ENCODE data around the gene FBXO9.

The FBXO9 gene

GRCh38 chr6:53031281-53031680, 33.9 kb upstream of the FBXO9 start:
- Histone ChIP-seq H3K27me3 (ENCODE audit: control insufficient read depth, insufficient read depth, low read length, poor library complexity, severe bottlenecking) (no peaks in the 10 kb centered on the region), H3K27ac (ENCODE audit: insufficient read depth, low read depth, low read length, poor library complexity, severe bottlenecking) (no peak overlapping the region), H3K36me3 (ENCODE audit: control insufficient read depth, insufficient read depth, low read length) (peaks cover 18% of the 10 kb centered on the region), H3K4me1 (ENCODE audit: control insufficient read depth, insufficient read depth, low read length) (no peaks in the 10 kb centered on the region), H3K9me3 (ENCODE audit: control insufficient read depth, low read length) (no peaks in the 10 kb centered on the region), H3K4me3 (ENCODE audit: insufficient read depth, low read depth, low read length) (no peak overlapping the region)
- 95 to 97% methylated on average over 4 of the region's 4 CpGs for WGBS, 2 experiments

GRCh38 chr6:53032849-53033248, 32.4 kb upstream of the FBXO9 start:
- H3K27ac ChIP-seq (ENCODE audit: insufficient read depth, low read depth, low read length, poor library complexity, severe bottlenecking) = no peak overlapping the region
- peaks cover 15% of the 10 kb centered on the region for H3K36me3 ChIP-seq (ENCODE audit: control insufficient read depth, insufficient read depth, low read length)
- no peaks in the 10 kb centered on the region for H3K4me1 ChIP-seq (ENCODE audit: control insufficient read depth, insufficient read depth, low read length)
- H3K9me3 ChIP-seq (ENCODE audit: control insufficient read depth, low read length) = no peaks in the 10 kb centered on the region
- H3K4me3 ChIP-seq (ENCODE audit: insufficient read depth, low read depth, low read length) = no peak overlapping the region
- H3K27me3 ChIP-seq (ENCODE audit: control insufficient read depth, insufficient read depth, low read length, poor library complexity, severe bottlenecking) = no peaks in the 10 kb centered on the region
- 92 to 93% methylated on average over 3 to 4 of the region's 4 CpGs for WGBS, 2 experiments

GRCh38 chr6:53033764-53034163, 31.4 kb upstream of the FBXO9 start:
- Histone ChIP-seq H3K4me3 (ENCODE audit: insufficient read depth, low read depth, low read length) (no peak overlapping the region), H3K9me3 (ENCODE audit: control insufficient read depth, low read length) (no peaks in the 10 kb centered on the region), H3K27me3 (ENCODE audit: control insufficient read depth, insufficient read depth, low read length, poor library complexity, severe bottlenecking) (no peaks in the 10 kb centered on the region), H3K36me3 (ENCODE audit: control insufficient read depth, insufficient read depth, low read length) (peaks cover 15% of the 10 kb centered on the region), H3K4me1 (ENCODE audit: control insufficient read depth, insufficient read depth, low read length) (no peaks in the 10 kb centered on the region), H3K27ac (ENCODE audit: insufficient read depth, low read depth, low read length, poor library complexity, severe bottlenecking) (no peak overlapping the region)
- 88 to 92% methylated on average over 3 to 4 of the region's 4 CpGs for WGBS, 2 experiments

GRCh38 chr6:53035549-53036213, 29.5 kb upstream of the FBXO9 start:
- peaks cover 24% of the 10 kb centered on the region for H3K36me3 ChIP-seq (ENCODE audit: control insufficient read depth, insufficient read depth, low read length)
- H3K27ac ChIP-seq (ENCODE audit: insufficient read depth, low read depth, low read length, poor library complexity, severe bottlenecking) = no peak overlapping the region

GRCh38 chr6:53038141-53038540, 27.1 kb upstream of the FBXO9 start:
- H3K9me3 ChIP-seq (ENCODE audit: control insufficient read depth, low read length) = no peaks in the 10 kb centered on the region
- no peak overlapping the region for H3K4me3 ChIP-seq (ENCODE audit: insufficient read depth, low read depth, low read length)
- H3K27ac ChIP-seq (ENCODE audit: insufficient read depth, low read depth, low read length, poor library complexity, severe bottlenecking) = no peak overlapping the region
- 33 to 67% methylated on average over 1 of the region's 1 CpG for WGBS, 2 experiments
- H3K36me3 ChIP-seq (ENCODE audit: control insufficient read depth, insufficient read depth, low read length) = peaks cover 15% of the 10 kb centered on the region
- H3K4me1 ChIP-seq (ENCODE audit: control insufficient read depth, insufficient read depth, low read length) = no peaks in the 10 kb centered on the region
- no peaks in the 10 kb centered on the region for H3K27me3 ChIP-seq (ENCODE audit: control insufficient read depth, insufficient read depth, low read length, poor library complexity, severe bottlenecking)

More at GRCh38 chr6:53035549-53036213, 29.5 kb upstream of the FBXO9 start:
- Histone ChIP-seq H3K4me1 (ENCODE audit: control insufficient read depth, insufficient read depth, low read length) (no peaks in the 10 kb centered on the region), H3K4me3 (ENCODE audit: insufficient read depth, low read depth, low read length) (no peak overlapping the region), H3K9me3 (ENCODE audit: control insufficient read depth, low read length) (no peaks in the 10 kb centered on the region), H3K27me3 (ENCODE audit: control insufficient read depth, insufficient read depth, low read length, poor library complexity, severe bottlenecking) (no peaks in the 10 kb centered on the region)
- 90 to 97% methylated on average over 7 to 8 of the region's 8 CpGs for WGBS, 2 experiments

GRCh38 chr6:53038596-53038995, 26.6 kb upstream of the FBXO9 start:
- Histone ChIP-seq H3K36me3 (ENCODE audit: control insufficient read depth, insufficient read depth, low read length) (peaks cover 15% of the 10 kb centered on the region), H3K4me1 (ENCODE audit: control insufficient read depth, insufficient read depth, low read length) (peaks cover 4% of the 10 kb centered on the region), H3K27me3 (ENCODE audit: control insufficient read depth, insufficient read depth, low read length, poor library complexity, severe bottlenecking) (no peaks in the 10 kb centered on the region), H3K27ac (ENCODE audit: insufficient read depth, low read depth, low read length, poor library complexity, severe bottlenecking) (no peak overlapping the region), H3K9me3 (ENCODE audit: control insufficient read depth, low read length) (no peaks in the 10 kb centered on the region), H3K4me3 (ENCODE audit: insufficient read depth, low read depth, low read length) (no peak overlapping the region)

GRCh38 chr6:53041356-53041755, 23.8 kb upstream of the FBXO9 start:
- Histone ChIP-seq H3K27me3 (ENCODE audit: control insufficient read depth, insufficient read depth, low read length, poor library complexity, severe bottlenecking) (no peaks in the 10 kb centered on the region), H3K4me3 (ENCODE audit: insufficient read depth, low read depth, low read length) (no peak overlapping the region), H3K36me3 (ENCODE audit: control insufficient read depth, insufficient read depth, low read length) (peaks cover 12% of the 10 kb centered on the region), H3K9me3 (ENCODE audit: control insufficient read depth, low read length) (no peaks in the 10 kb centered on the region), H3K4me1 (ENCODE audit: control insufficient read depth, insufficient read depth, low read length) (peaks cover 17% of the 10 kb centered on the region), H3K27ac (ENCODE audit: insufficient read depth, low read depth, low read length, poor library complexity, severe bottlenecking) (no peak overlapping the region)
- 91 to 95% methylated on average over 3 to 4 of the region's 4 CpGs for WGBS, 2 experiments

GRCh38 chr6:53042112-53042511, 23.1 kb upstream of the FBXO9 start:
- no peaks in the 10 kb centered on the region for H3K27me3 ChIP-seq (ENCODE audit: control insufficient read depth, insufficient read depth, low read length, poor library complexity, severe bottlenecking)
- peaks cover 17% of the 10 kb centered on the region for H3K4me1 ChIP-seq (ENCODE audit: control insufficient read depth, insufficient read depth, low read length)
- no peaks in the 10 kb centered on the region for H3K9me3 ChIP-seq (ENCODE audit: control insufficient read depth, low read length)
- no peak overlapping the region for H3K27ac ChIP-seq (ENCODE audit: insufficient read depth, low read depth, low read length, poor library complexity, severe bottlenecking)
- H3K4me3 ChIP-seq (ENCODE audit: insufficient read depth, low read depth, low read length) = no peak overlapping the region
- peaks cover 12% of the 10 kb centered on the region for H3K36me3 ChIP-seq (ENCODE audit: control insufficient read depth, insufficient read depth, low read length)
- 97 to 98% methylated on average over 3 of the region's 4 CpGs for WGBS, 2 experiments

- H3K27ac ChIP-seq (ENCODE audit: insufficient read depth, low read depth, low read length, poor library complexity, severe bottlenecking) = peak overlapping the region; percentile 30
- H3K27me3 ChIP-seq (ENCODE audit: control insufficient read depth, insufficient read depth, low read length, poor library complexity, severe bottlenecking) = no peaks in the 10 kb centered on the region
- peaks cover 12% of the 10 kb centered on the region for H3K36me3 ChIP-seq (ENCODE audit: control insufficient read depth, insufficient read depth, low read length)
- peaks cover 17% of the 10 kb centered on the region for H3K4me1 ChIP-seq (ENCODE audit: control insufficient read depth, insufficient read depth, low read length)
- no peaks in the 10 kb centered on the region for H3K9me3 ChIP-seq (ENCODE audit: control insufficient read depth, low read length)
- H3K4me3 ChIP-seq (ENCODE audit: insufficient read depth, low read depth, low read length) = no peak overlapping the region
Measured at GRCh38 chr6:53043581-53043980, 21.6 kb upstream of the FBXO9 start.

GRCh38 chr6:53044071-53044470, 21.1 kb upstream of the FBXO9 start:
- peaks cover 17% of the 10 kb centered on the region for H3K4me1 ChIP-seq (ENCODE audit: control insufficient read depth, insufficient read depth, low read length)
- H3K36me3 ChIP-seq (ENCODE audit: control insufficient read depth, insufficient read depth, low read length) = peaks cover 12% of the 10 kb centered on the region
- H3K4me3 ChIP-seq (ENCODE audit: insufficient read depth, low read depth, low read length) = no peak overlapping the region
- no peaks in the 10 kb centered on the region for H3K27me3 ChIP-seq (ENCODE audit: control insufficient read depth, insufficient read depth, low read length, poor library complexity, severe bottlenecking)
- 3% methylated on average over 4 of the region's 4 CpGs for WGBS, 2 experiments
- H3K9me3 ChIP-seq (ENCODE audit: control insufficient read depth, low read length) = no peaks in the 10 kb centered on the region
- H3K27ac ChIP-seq (ENCODE audit: insufficient read depth, low read depth, low read length, poor library complexity, severe bottlenecking) = no peak overlapping the region

- no peaks in the 10 kb centered on the region for H3K27me3 ChIP-seq (ENCODE audit: control insufficient read depth, insufficient read depth, low read length, poor library complexity, severe bottlenecking)
- H3K27ac ChIP-seq (ENCODE audit: insufficient read depth, low read depth, low read length, poor library complexity, severe bottlenecking) = no peak overlapping the region
- peaks cover 10% of the 10 kb centered on the region for H3K36me3 ChIP-seq (ENCODE audit: control insufficient read depth, insufficient read depth, low read length)
- 40 to 46% methylated on average over 3 of the region's 4 CpGs for WGBS, 2 experiments
- peaks cover 17% of the 10 kb centered on the region for H3K4me1 ChIP-seq (ENCODE audit: control insufficient read depth, insufficient read depth, low read length)
- H3K4me3 ChIP-seq (ENCODE audit: insufficient read depth, low read depth, low read length) = no peak overlapping the region
- no peaks in the 10 kb centered on the region for H3K9me3 ChIP-seq (ENCODE audit: control insufficient read depth, low read length)
Measured at GRCh38 chr6:53044572-53044971, 20.6 kb upstream of the FBXO9 start.

Measured in ectodermal cell (in vitro differentiated cells).